DOHH2 (cell line): Measurements from ENCODE around the gene SERINC1.

Source experiments
- H3F3A ChIP-seq: fragments of 200-600 bp; sonication (generic), shearing (Covaris generic); 2 replicates; pipeline ENCODE4 v1.6.0; 2016; ENCODE audit warnings: antibody characterized with exemption, mild to moderate bottlenecking; ENCODE audit not compliant: control insufficient read depth, insufficient read depth
- H3K27ac ChIP-seq: fragments of 200-600 bp; sonication (generic); 2 replicates; pipeline ENCODE4 v1.5.1; 2014; ENCODE audit warnings: low read depth, mild to moderate bottlenecking, low read length, moderate library complexity
- H3K27me3 ChIP-seq: fragments of 200-600 bp; sonication (generic); 2 replicates; pipeline ENCODE4 v1.6.1; 2014; ENCODE audit warnings: mild to moderate bottlenecking, low read length, mixed read lengths; ENCODE audit not compliant: control insufficient read depth
- H3K36me3 ChIP-seq: fragments of 200-600 bp; sonication (generic); 2 replicates; pipeline ENCODE4 v1.6.1; 2014; ENCODE audit warnings: mild to moderate bottlenecking, low read length, moderate library complexity, mixed read lengths; ENCODE audit not compliant: control insufficient read depth
- H3K4me1 ChIP-seq: fragments of 200-600 bp; sonication (generic); 2 replicates; pipeline ENCODE4 v1.6.1; 2014; ENCODE audit warnings: mild to moderate bottlenecking, low read length, mixed read lengths; ENCODE audit not compliant: control insufficient read depth
- H3K4me2 ChIP-seq: fragments of 200-600 bp; sonication (generic); 2 replicates; pipeline ENCODE4 v1.6.0; 2014; ENCODE audit warnings: mild to moderate bottlenecking, low read length, moderate library complexity
- H3K4me3 ChIP-seq: fragments of 200-600 bp; sonication (generic); 2 replicates; pipeline ENCODE4 v1.5.1; 2014; ENCODE audit warnings: mild to moderate bottlenecking, low read length, mixed read lengths
- H3K79me2 ChIP-seq: fragments of 200-600 bp; sonication (generic); 2 replicates; pipeline ENCODE4 v1.6.1; 2014; ENCODE audit warnings: mild to moderate bottlenecking, low read length, mixed read lengths; ENCODE audit not compliant: control insufficient read depth
- H3K9me2 ChIP-seq: fragments of 200-600 bp; sonication (generic); replicated peaks from 2 replicates; pipeline ENCODE4 v1.6.1; 2014; ENCODE audit warnings: mild to moderate bottlenecking, low read length, mixed read lengths; ENCODE audit not compliant: control insufficient read depth
- H3K9me3 ChIP-seq: fragments of 200-600 bp; sonication (generic); 2 replicates; pipeline ENCODE4 v1.6.1; 2014; ENCODE audit warnings: antibody characterized with exemption, low read length, mixed read lengths; ENCODE audit not compliant: control insufficient read depth, insufficient read depth
- H4K20me1 ChIP-seq: fragments of 200-600 bp; sonication (generic); 2 replicates; pipeline ENCODE4 v1.6.0; 2014; ENCODE audit warnings: low read depth, mild to moderate bottlenecking, antibody characterized with exemption, low read length, moderate library complexity; ENCODE audit not compliant: control insufficient read depth, insufficient read depth
- EZH2phosphoT487 ChIP-seq: fragments of 200-600 bp; sonication (generic); IDR thresholded peaks from 2 replicates; pipeline ENCODE4 v1.6.1; 2017; ENCODE audit warnings: borderline replicate concordance, mild to moderate bottlenecking, antibody characterized with exemption, low read length, moderate library complexity, mixed read lengths
- TF ChIP-seq, protein P1 (sequence below): fragments of 200-600 bp; sonication (generic); IDR thresholded peaks from one replicate; pipeline ENCODE4 v1.5.1; 2014; ENCODE audit warnings: antibody characterized with exemption, mild to moderate bottlenecking, low read depth, low read length; ENCODE audit not compliant: poor library complexity, severe bottlenecking

The SERINC1 gene

DNA sequence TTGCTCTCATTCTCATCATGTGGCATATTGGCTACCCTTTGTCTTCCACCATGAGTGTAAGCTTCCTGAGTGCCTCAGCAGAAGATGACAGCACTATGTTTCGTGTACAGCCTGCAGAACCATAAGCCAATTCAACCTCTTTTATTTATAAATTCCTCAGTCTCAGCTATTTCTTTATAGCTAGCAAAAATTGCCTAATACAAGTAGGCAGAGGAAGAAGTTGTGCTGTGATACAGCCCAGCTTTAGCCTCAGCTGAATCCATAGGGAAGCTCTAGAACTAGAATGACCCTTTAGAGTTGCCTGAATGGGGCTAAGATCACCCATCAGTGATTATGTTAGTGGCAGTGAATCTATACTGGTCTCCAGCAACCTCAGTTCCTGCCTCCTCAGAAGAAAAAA, 19.0 kb upstream of the SERINC1 start:
- Histone ChIP-seq H3K27me3 (no peaks in the 10 kb centered on the region), H3K36me3 (no peaks in the 10 kb centered on the region), H3K27ac (no peak overlapping the region), H3K9me3 (no peaks in the 10 kb centered on the region), H3K4me2 (no peak overlapping the region), H3K4me3 (no peak overlapping the region), H3K4me1 (peaks cover 6% of the 10 kb centered on the region), H3K9me2 (no peaks in the 10 kb centered on the region), H3F3A (no peaks in the 10 kb centered on the region), H4K20me1 (no peaks in the 10 kb centered on the region), H3K79me2 (no peaks in the 10 kb centered on the region)
- TF ChIP-seq, protein P1, sequence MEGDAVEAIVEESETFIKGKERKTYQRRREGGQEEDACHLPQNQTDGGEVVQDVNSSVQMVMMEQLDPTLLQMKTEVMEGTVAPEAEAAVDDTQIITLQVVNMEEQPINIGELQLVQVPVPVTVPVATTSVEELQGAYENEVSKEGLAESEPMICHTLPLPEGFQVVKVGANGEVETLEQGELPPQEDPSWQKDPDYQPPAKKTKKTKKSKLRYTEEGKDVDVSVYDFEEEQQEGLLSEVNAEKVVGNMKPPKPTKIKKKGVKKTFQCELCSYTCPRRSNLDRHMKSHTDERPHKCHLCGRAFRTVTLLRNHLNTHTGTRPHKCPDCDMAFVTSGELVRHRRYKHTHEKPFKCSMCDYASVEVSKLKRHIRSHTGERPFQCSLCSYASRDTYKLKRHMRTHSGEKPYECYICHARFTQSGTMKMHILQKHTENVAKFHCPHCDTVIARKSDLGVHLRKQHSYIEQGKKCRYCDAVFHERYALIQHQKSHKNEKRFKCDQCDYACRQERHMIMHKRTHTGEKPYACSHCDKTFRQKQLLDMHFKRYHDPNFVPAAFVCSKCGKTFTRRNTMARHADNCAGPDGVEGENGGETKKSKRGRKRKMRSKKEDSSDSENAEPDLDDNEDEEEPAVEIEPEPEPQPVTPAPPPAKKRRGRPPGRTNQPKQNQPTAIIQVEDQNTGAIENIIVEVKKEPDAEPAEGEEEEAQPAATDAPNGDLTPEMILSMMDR = no peak
- no peak for TF ChIP-seq EZH2phosphoT487

DNA sequence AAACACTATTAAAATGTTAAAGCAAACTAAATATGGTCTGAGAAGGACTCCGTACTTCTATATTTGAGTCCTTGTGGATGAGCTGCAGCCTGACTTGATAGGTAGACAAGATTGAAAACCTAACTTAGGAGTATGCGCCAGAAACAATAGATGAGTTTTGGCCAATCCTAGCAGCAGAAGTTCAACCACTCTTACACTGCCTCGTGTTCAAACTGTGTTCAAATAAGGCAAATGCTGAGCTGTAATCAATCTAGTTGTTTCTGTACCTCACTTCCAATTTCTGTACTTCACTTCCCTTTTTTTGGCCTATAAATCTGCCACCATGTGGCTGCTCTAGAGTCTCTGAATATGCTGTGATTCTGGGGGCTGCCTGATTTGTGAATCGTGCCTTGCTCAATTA, 13.2 kb upstream of the SERINC1 start:
- H3K79me2 ChIP-seq = no peaks in the 10 kb centered on the region
- H3F3A ChIP-seq = no peaks in the 10 kb centered on the region
- no peaks in the 10 kb centered on the region for H3K27me3 ChIP-seq
- no peak overlapping the region for H3K4me3 ChIP-seq
- no peak overlapping the region for H3K4me2 ChIP-seq
- H3K27ac ChIP-seq = no peak overlapping the region
- no peaks in the 10 kb centered on the region for H3K36me3 ChIP-seq
- H3K9me3 ChIP-seq = no peaks in the 10 kb centered on the region
- no peak for TF ChIP-seq EZH2phosphoT487
- TF ChIP-seq, protein P1 = peak; percentile 11
- peaks cover 4% of the 10 kb centered on the region for H3K4me1 ChIP-seq
- no peaks in the 10 kb centered on the region for H4K20me1 ChIP-seq
- H3K9me2 ChIP-seq = no peaks in the 10 kb centered on the region

DNA sequence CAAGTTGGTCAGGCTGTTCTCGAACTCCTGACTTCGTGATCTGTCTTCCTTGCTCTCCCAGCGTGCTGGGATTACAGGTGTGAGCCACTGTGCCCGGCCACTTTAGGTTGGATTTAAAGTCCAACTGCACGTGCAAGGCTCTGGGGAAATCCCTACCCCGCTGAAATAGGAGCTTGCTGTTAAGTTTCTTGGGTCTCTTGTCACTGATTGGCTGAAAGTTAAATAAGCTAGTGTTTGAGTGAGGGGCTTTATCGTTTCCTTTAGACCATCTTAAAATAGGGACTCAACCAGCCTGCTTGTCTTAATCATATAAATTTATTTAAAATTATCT, 11.1 kb upstream of the SERINC1 start:
- no peak for TF ChIP-seq EZH2phosphoT487
- TF ChIP-seq, protein P1 = no peak
- no peaks in the 10 kb centered on the region for H3K36me3 ChIP-seq
- no peaks in the 10 kb centered on the region for H3F3A ChIP-seq

DNA sequence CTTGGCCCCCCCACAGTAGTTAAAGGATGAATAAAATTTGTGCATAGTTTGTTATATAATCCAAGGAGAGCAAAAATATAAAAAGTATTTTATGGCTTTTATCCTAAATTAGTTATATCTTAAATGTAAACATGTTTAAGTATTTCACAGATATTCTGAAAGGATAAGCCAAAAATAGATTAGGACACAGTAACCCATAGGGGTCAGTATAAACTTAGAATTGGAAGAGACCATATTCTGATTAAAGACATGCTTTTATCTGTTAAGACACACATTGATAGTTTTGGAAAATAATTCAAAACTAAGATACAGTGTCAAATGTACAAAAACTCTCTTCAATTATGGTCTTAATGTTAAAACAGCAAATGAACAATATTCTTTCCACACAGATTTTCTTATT, 4.5 kb upstream of the SERINC1 start:
- Histone ChIP-seq H3K27ac (no peak overlapping the region), H3K36me3 (no peaks in the 10 kb centered on the region; the same call in 1 of the 2 replicates), H3K4me2 (no peak overlapping the region), H3K9me3 (no peaks in the 10 kb centered on the region), H3K79me2 (peaks cover 16% of the 10 kb centered on the region), H3K27me3 (no peaks in the 10 kb centered on the region), H3K9me2 (no peaks in the 10 kb centered on the region), H3F3A (peaks cover 2% of the 10 kb centered on the region; the same call in 1 of the 2 replicates), H4K20me1 (no peaks in the 10 kb centered on the region), H3K4me3 (no peak overlapping the region), H3K4me1 (peaks cover 5% of the 10 kb centered on the region)
- TF ChIP-seq, protein P1 = peak; percentile 43
- no peak for TF ChIP-seq EZH2phosphoT487

More for the DNA sequence above, 11.1 kb upstream of the SERINC1 start:
- Histone ChIP-seq H3K27ac (no peak overlapping the region), H3K79me2 (no peaks in the 10 kb centered on the region), H3K9me2 (no peaks in the 10 kb centered on the region), H3K4me1 (peaks cover 4% of the 10 kb centered on the region), H3K27me3 (no peaks in the 10 kb centered on the region), H3K4me3 (no peak overlapping the region), H4K20me1 (no peaks in the 10 kb centered on the region), H3K4me2 (no peak overlapping the region), H3K9me3 (no peaks in the 10 kb centered on the region)
